ENCODE measurements around the gene NFKB1.

Gene NFKB1

DNA sequence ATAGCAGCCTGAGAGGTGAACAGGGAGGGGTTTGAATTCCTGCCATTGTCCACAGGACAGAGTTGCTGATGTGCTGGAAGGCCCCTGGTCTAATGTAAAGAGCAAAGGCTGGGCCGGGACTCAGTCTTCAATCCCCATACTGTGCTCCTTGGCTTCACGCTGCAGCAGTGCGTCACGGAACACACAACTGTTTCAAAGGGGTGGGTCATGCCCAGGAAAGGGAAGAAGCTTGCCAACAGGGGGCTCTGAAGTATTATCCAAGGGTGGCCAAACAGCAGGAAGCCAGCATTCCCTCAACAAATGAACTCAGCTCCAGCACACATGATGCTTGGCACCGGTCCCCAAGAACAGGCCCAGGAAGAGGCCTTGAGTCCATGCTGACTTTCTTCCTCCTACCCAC is 122.5 kb downstream of the NFKB1 start:
- Histone ChIP-seq H3K9ac (ENCODE audit: low read length) (no peak overlapping the region), H3K4me2 (ENCODE audit: low read length) (no peak overlapping the region), H3K4me3 (ENCODE audit: low read depth, low read length, poor library complexity, severe bottlenecking) (no peak overlapping the region), H3K27me3 (ENCODE audit: insufficient read depth, low read length) (no peaks in the 10 kb centered on the region), H3F3A (ENCODE audit: insufficient read depth, low read length) (no peaks in the 10 kb centered on the region), H4K20me1 (ENCODE audit: insufficient read depth, low read length) (no peaks in the 10 kb centered on the region), H3K9me2 (ENCODE audit: low read depth, low read length) (no peaks in the 10 kb centered on the region), H3K36me3 (ENCODE audit: insufficient read depth, low read length) (no peaks in the 10 kb centered on the region), H3K4me1 (ENCODE audit: insufficient read depth, low read length, severe bottlenecking) (peaks cover 16% of the 10 kb centered on the region), H3K9me3 (ENCODE audit: low read length) (no peaks in the 10 kb centered on the region), H3K27ac (ENCODE audit: low read depth, low read length, poor library complexity, severe bottlenecking) (no peak overlapping the region), H2AFZ (ENCODE audit: low read length) (no peak overlapping the region), H3K79me2 (ENCODE audit: insufficient read depth, low read length) (no peaks in the 10 kb centered on the region)
- TF ChIP-seq CTCF (IDR thresholded peaks at IDR 0.05; ENCODE audit: low read length) (peak; percentile 25; the same call in 1 of the 2 replicates), EZH2 (IDR thresholded peaks at IDR 0.05; ENCODE audit: borderline replicate concordance, low read length) (no peak)

DNA sequence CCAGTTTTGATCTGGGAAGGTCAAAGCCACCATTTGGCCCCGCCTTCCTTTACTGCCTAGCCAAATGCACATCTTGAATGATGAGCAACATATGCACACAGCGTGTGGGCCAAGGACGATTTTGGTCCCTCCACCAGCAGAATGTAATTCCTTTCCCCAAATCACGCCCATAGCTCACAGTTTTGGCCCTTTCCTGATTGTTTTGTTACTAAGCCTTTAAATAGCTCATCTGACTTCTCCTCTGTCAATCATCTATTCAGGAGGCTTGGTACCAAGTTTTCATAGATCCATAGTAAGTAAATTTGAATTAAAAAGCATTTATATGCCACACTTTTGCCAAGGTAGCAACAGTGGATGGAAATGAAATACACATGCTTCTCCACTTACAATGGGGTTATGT is 123.3 kb downstream of the NFKB1 start:
- Histone ChIP-seq H3K9me3 (ENCODE audit: low read length) (no peaks in the 10 kb centered on the region), H3K79me2 (ENCODE audit: insufficient read depth, low read length) (no peaks in the 10 kb centered on the region), H3K9me2 (ENCODE audit: low read depth, low read length) (no peaks in the 10 kb centered on the region), H3K9ac (ENCODE audit: low read length) (no peak overlapping the region), H3K27me3 (ENCODE audit: insufficient read depth, low read length) (no peaks in the 10 kb centered on the region), H3K36me3 (ENCODE audit: insufficient read depth, low read length) (no peaks in the 10 kb centered on the region), H3F3A (ENCODE audit: insufficient read depth, low read length) (no peaks in the 10 kb centered on the region), H3K4me3 (ENCODE audit: low read depth, low read length, poor library complexity, severe bottlenecking) (no peak overlapping the region), H3K4me1 (ENCODE audit: insufficient read depth, low read length, severe bottlenecking) (peaks cover 8% of the 10 kb centered on the region), H3K4me2 (ENCODE audit: low read length) (no peak overlapping the region), H4K20me1 (ENCODE audit: insufficient read depth, low read length) (no peaks in the 10 kb centered on the region), H3K27ac (ENCODE audit: low read depth, low read length, poor library complexity, severe bottlenecking) (no peak overlapping the region), H2AFZ (ENCODE audit: low read length) (no peak overlapping the region)
- TF ChIP-seq CTCF (IDR thresholded peaks at IDR 0.05; ENCODE audit: low read length): no peak
- no peak for TF ChIP-seq EZH2 (IDR thresholded peaks at IDR 0.05; ENCODE audit: borderline replicate concordance, low read length)

DNA sequence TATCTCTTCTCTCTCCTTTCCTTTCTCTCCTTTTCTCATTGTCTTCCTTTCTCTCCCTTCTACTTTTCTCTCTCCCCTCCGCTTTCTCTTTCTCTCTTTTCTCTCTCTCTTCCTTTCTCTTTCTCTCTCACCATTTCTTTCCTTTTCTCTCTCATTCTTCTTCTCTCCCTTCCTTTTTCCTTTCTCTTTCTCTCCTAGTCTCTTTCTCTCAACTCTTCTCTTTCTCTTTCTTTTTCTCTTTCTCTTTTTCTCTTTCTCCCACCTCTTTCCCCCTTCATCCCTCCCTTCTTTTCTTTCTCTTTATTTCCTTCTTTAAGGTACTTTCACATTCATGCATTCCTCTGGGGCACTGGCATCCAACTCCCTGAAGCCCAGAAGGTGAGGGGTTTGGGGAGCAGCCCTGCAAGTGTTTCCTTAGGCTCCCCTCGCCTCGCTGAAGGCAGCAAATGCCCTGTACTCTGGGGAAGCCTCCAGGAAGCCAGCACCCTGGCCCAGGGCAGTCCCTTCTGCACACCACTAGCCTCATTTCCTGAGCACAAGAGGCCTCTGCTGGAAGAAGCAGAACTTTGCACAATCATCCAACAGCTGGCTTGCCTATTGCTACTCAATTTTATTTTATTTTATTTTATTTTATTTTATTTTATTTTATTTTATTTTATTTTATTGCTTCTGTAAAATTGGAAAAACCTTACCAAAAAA is 124.2 kb downstream of the NFKB1 start:
- Histone ChIP-seq H3K4me1 (ENCODE audit: insufficient read depth, low read length, severe bottlenecking) (peaks cover 3% of the 10 kb centered on the region), H3K9ac (ENCODE audit: low read length) (no peak overlapping the region), H3K27me3 (ENCODE audit: insufficient read depth, low read length) (no peaks in the 10 kb centered on the region), H2AFZ (ENCODE audit: low read length) (no peak overlapping the region), H4K20me1 (ENCODE audit: insufficient read depth, low read length) (no peaks in the 10 kb centered on the region), H3K27ac (ENCODE audit: low read depth, low read length, poor library complexity, severe bottlenecking) (no peak overlapping the region), H3F3A (ENCODE audit: insufficient read depth, low read length) (no peaks in the 10 kb centered on the region), H3K79me2 (ENCODE audit: insufficient read depth, low read length) (no peaks in the 10 kb centered on the region), H3K4me2 (ENCODE audit: low read length) (no peak overlapping the region), H3K4me3 (ENCODE audit: low read depth, low read length, poor library complexity, severe bottlenecking) (no peak overlapping the region), H3K9me2 (ENCODE audit: low read depth, low read length) (no peaks in the 10 kb centered on the region), H3K36me3 (ENCODE audit: insufficient read depth, low read length) (no peaks in the 10 kb centered on the region), H3K9me3 (ENCODE audit: low read length) (no peaks in the 10 kb centered on the region)
- TF ChIP-seq CTCF (IDR thresholded peaks at IDR 0.05; ENCODE audit: low read length) (peak; percentile 34; the same call in 1 of the 2 replicates), EZH2 (IDR thresholded peaks at IDR 0.05; ENCODE audit: borderline replicate concordance, low read length) (no peak)
